HCT116 (cell line): Measurements from ENCODE around the gene BBS7. TPM values are rescaled to one million over a fixed set of nuclear protein-coding genes. Genes with fewer than 3 reads are reported as not detected.

ENCODE experiments used
- ATAC-seq: fragments of 200-7000 bp; cut with Tn5 transposase; 2 replicates; pipeline ENCODE4 v1.9.1; 2020; ENCODE audit warnings: mild to moderate bottlenecking, moderate library complexity
- BruUV-seq: library from RNA; stranded (reverse); fragments of 400-500 nt; replicated peaks from 2 replicates; lab custom pipeline; 2021; lab: Mats Ljungman, UMichigan
- CTCF ChIA-PET: fragments of 300-600 bp; sonication (Branson Sonifier 250); formaldehyde crosslinking; loops from one replicate; lab custom pipeline; 2021; ENCODE audit warnings: antibody characterized with exemption; lab: Charles Lee
- POLR2A ChIA-PET: fragments of 300-600, 350-600 bp; sonication (Branson Sonifier 250); formaldehyde crosslinking; loops from one replicate; lab custom pipeline; 2021; ENCODE audit warnings: antibody characterized with exemption; lab: Charles Lee
- RAD21 ChIA-PET, 2 experiments: fragments of 300-600 bp; sonication (Branson Sonifier 250); formaldehyde crosslinking; loops; one replicate each; lab custom pipeline; 2023; ENCODE audit warnings: low total read pairs in 2 of 2; ENCODE audit not compliant: uncharacterized antibody in 2 of 2, unreplicated experiment in 2 of 2, low non-redundant PET in 1 of 2; lab: Charles Lee
- DNase-seq: peaks from one replicate; pipeline ENCODE4 v3.0.0-alpha.2; 2010; ENCODE audit warnings: low read depth, low spot score
- H2AFZ ChIP-seq: fragments of 200-600 bp; shearing (Covaris generic), sonication (generic); 2 replicates; pipeline ENCODE4 v1.6.1; 2017; ENCODE audit warnings: low read depth, mixed run types, mixed read lengths, antibody characterized with exemption, low read length; ENCODE audit not compliant: poor library complexity, severe bottlenecking
- H3K27ac ChIP-seq: 2 replicates; pipeline ENCODE4 v1.5.1; 2012; ENCODE audit warnings: low read depth, low read length
- H3K27me3 ChIP-seq: fragments of 200-600 bp; sonication (generic); 2 replicates; pipeline ENCODE4 v1.6.1; 2016; ENCODE audit warnings: mixed run types, low read length, mixed read lengths; ENCODE audit not compliant: insufficient read depth
- H3K36me3 ChIP-seq, 2 experiments: fragments of 200-500 bp in 1 of 2; fragments of 200-600 bp in 1 of 2; sonication (Bioruptor generic) in 1 of 2; sonication (generic) in 1 of 2; 2 replicates each; pipeline versions ENCODE4 v1.5.1 to v1.6.1; 2014 to 2016; ENCODE audit warnings: low read length in 2 of 2, inconsistent platforms in 1 of 2, mixed read lengths in 1 of 2, mixed run types in 1 of 2; ENCODE audit not compliant: insufficient read depth in 2 of 2, control insufficient read depth in 1 of 2
- H3K4me1 ChIP-seq, 2 experiments: fragments of 200-600 bp in 1 of 2; sonication (generic) in 1 of 2; 2 replicates each; pipeline versions ENCODE4 v1.5.1 to v1.6.1; 2012 to 2017; ENCODE audit warnings: low read length in 2 of 2, inconsistent platforms in 1 of 2, mild to moderate bottlenecking in 1 of 2, mixed read lengths in 1 of 2, mixed run types in 1 of 2, moderate library complexity in 1 of 2; ENCODE audit not compliant: insufficient read depth in 2 of 2, control insufficient read depth in 1 of 2
- H3K4me2 ChIP-seq: fragments of 200-600 bp; sonication (generic); 2 replicates; pipeline ENCODE4 v1.6.1; 2017; ENCODE audit warnings: mixed run types, low read length, mixed read lengths
- H3K4me3 ChIP-seq, 2 experiments: fragments of 200-600 bp in 1 of 2; sonication (generic) in 1 of 2; replicated peaks in 1 of 2; 2 replicates each; pipeline ENCODE4 v1.5.1; 2011 to 2016; ENCODE audit warnings: low read length in 2 of 2, control low read depth in 1 of 2, low read depth in 1 of 2, mild to moderate bottlenecking in 1 of 2, mixed read lengths in 1 of 2, mixed run types in 1 of 2
- H3K79me2 ChIP-seq: fragments of 200-600 bp; sonication (generic); 2 replicates; pipeline ENCODE4 v1.6.1; 2017; ENCODE audit warnings: mild to moderate bottlenecking, mixed run types, low read length, moderate library complexity, mixed read lengths; ENCODE audit not compliant: insufficient read depth
- H3K9ac ChIP-seq: fragments of 200-600 bp; sonication (generic); 2 replicates; pipeline ENCODE4 v1.6.1; 2016; ENCODE audit warnings: low read length, mixed read lengths
- H3K9me2 ChIP-seq: fragments of 200-600 bp; sonication (generic), shearing (Covaris generic); 2 replicates; pipeline ENCODE4 v1.6.1; 2017; ENCODE audit warnings: mixed run types, mild to moderate bottlenecking, moderate library complexity; ENCODE audit not compliant: insufficient read depth
- H3K9me3 ChIP-seq, 2 experiments: fragments of 200-500 bp in 1 of 2; fragments of 200-600 bp in 1 of 2; sonication (Bioruptor generic) in 1 of 2; sonication (generic) in 1 of 2; 2 replicates each; pipeline ENCODE4 v1.6.1; 2014 to 2017; ENCODE audit warnings: low read length in 2 of 2, mixed read lengths in 2 of 2, inconsistent platforms in 1 of 2, low read depth in 1 of 2, mild to moderate bottlenecking in 1 of 2, mixed run types in 1 of 2, moderate library complexity in 1 of 2; ENCODE audit not compliant: control insufficient read depth in 1 of 2, insufficient read depth in 1 of 2
- H4K20me1 ChIP-seq: fragments of 200-600 bp; sonication (generic), shearing (Covaris generic); 2 replicates; pipeline ENCODE4 v1.6.1; 2017; ENCODE audit warnings: mixed run types, mild to moderate bottlenecking, moderate library complexity; ENCODE audit not compliant: insufficient read depth
- CBX3 ChIP-seq: IDR thresholded peaks from 2 replicates; pipeline ENCODE4 v1.6.1; 2012; ENCODE audit warnings: low read depth
- CEBPB ChIP-seq: IDR thresholded peaks from 2 replicates; pipeline ENCODE4 v1.6.1; 2012; ENCODE audit warnings: low read depth
- EGR1 ChIP-seq: IDR thresholded peaks from 2 replicates; pipeline ENCODE4 v1.6.1; 2012; ENCODE audit warnings: low read depth
- ELF1 ChIP-seq: IDR thresholded peaks from 2 replicates; pipeline ENCODE4 v1.6.1; 2012; ENCODE audit warnings: low read depth, borderline replicate concordance
- FOSL1 ChIP-seq: IDR thresholded peaks from 2 replicates; pipeline ENCODE4 v1.6.1; 2012; ENCODE audit warnings: low read depth
- JUND ChIP-seq: IDR thresholded peaks from 2 replicates; pipeline ENCODE4 v1.6.1; 2012
- POLR2A ChIP-seq: IDR thresholded peaks from 2 replicates; pipeline ENCODE4 v1.7.0; 2011; ENCODE audit warnings: borderline replicate concordance; ENCODE audit not compliant: insufficient read depth, insufficient read length; ENCODE audit errors: extremely low read depth
- POLR2AphosphoS5 ChIP-seq: IDR thresholded peaks from 2 replicates; pipeline ENCODE4 v1.6.1; 2011; ENCODE audit warnings: mild to moderate bottlenecking, low read depth, low read length, moderate library complexity
- RAD21 ChIP-seq: IDR thresholded peaks from 2 replicates; pipeline ENCODE4 v1.6.1; 2012; ENCODE audit warnings: low read depth, mild to moderate bottlenecking
- SIN3A ChIP-seq: IDR thresholded peaks from 2 replicates; pipeline ENCODE4 v1.6.1; 2012; ENCODE audit warnings: low read depth
- SRF ChIP-seq: IDR thresholded peaks from 2 replicates; pipeline ENCODE4 v1.6.1; 2012; ENCODE audit warnings: low read depth
- TCF7L2 ChIP-seq: IDR thresholded peaks from 2 replicates; pipeline ENCODE4 v1.7.0; 2011; ENCODE audit warnings: borderline replicate concordance, inconsistent platforms; ENCODE audit not compliant: insufficient read depth, insufficient read length; ENCODE audit errors: extremely low read depth
- YY1 ChIP-seq: IDR thresholded peaks from 2 replicates; pipeline ENCODE4 v1.6.1; 2011; ENCODE audit warnings: low read length, low read depth, moderate library complexity, mild to moderate bottlenecking; ENCODE audit not compliant: insufficient replicate concordance; ENCODE audit errors: extremely low read depth
- ZFX ChIP-seq: fragments of 450-650 bp; IDR thresholded peaks from 2 replicates; pipeline ENCODE4 v1.6.1; 2017
- ZNF274 ChIP-seq: fragments of 200-500 bp; sonication (Bioruptor generic); IDR thresholded peaks from 2 replicates; pipeline ENCODE4 v1.6.1; 2014; ENCODE audit warnings: mild to moderate bottlenecking, low read depth, low read length, inconsistent platforms
- intact Hi-C: fragments of 100-400 bp; cut with micrococcal nuclease; formaldehyde crosslinking; loops from 2 replicates; pipeline ENCODE4 v1.10.0; 2022
- total RNA-seq: library from RNA; stranded (reverse); gene quantifications from one replicate; pipeline ENCODE4 v1.2.1, GENCODE V29; 2021; ENCODE audit not compliant: unreplicated experiment
- TF ChIP-seq, protein P1 (sequence below): IDR thresholded peaks from 2 replicates; pipeline ENCODE4 v1.6.1; 2011; ENCODE audit warnings: mild to moderate bottlenecking, low read length, moderate library complexity; ENCODE audit not compliant: insufficient replicate concordance; ENCODE audit errors: extremely low read depth
- TF ChIP-seq, protein P2 (sequence below): IDR thresholded peaks from 2 replicates; pipeline ENCODE4 v1.6.1; 2012
- TF ChIP-seq, protein P3 (sequence below): IDR thresholded peaks from 2 replicates; pipeline ENCODE4 v1.6.1; 2012
- TF ChIP-seq, protein P4 (sequence below), 3 experiments: fragments of 200-600 bp in 1 of 3; sonication (generic) in 1 of 3; IDR thresholded peaks in 2 of 3; conservative IDR thresholded peaks in 1 of 3; 2 replicates each; pipeline ENCODE4 v1.5.1; 2012 to 2017; ENCODE audit warnings: low read depth in 2 of 3, low read length in 2 of 3, antibody characterized with exemption in 1 of 3, borderline replicate concordance in 1 of 3, control low read depth in 1 of 3, mild to moderate bottlenecking in 1 of 3, mixed read lengths in 1 of 3, mixed run types in 1 of 3, moderate library complexity in 1 of 3; ENCODE audit not compliant: insufficient read depth in 1 of 3

The BBS7 gene
- total RNA-seq, 1 experiment from 2014 or later: 22.9 TPM

DNA sequence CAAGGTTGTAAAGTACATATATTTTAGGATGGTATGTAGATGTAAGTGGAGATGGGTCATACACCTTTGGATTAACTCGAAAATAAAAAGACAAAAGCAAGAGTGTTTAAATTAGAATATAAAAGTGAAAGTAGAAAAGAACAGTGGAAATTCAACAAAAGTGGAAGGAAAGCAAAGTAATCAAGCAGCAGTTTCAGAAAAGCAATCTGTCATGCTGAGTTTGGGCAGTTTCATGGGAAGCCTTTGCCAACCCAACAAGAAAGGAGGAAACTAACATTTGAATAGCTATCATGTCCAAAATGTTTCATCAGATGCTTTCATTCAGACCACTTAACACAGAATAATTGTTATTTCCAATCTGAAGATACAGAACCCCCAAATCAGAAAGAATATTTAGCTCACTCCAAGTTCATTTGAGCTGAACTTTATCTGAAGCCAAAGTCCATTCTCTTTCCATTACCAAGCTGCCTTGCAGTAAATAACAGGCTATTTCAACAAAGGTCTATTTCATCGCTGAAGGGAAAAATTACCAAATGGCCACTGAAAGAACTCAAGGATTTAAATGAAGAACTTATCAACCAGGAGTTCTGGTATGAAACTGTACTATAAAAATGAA lies 71.0 kb downstream of the BBS7 start:
- H2AFZ ChIP-seq: no peak overlapping the region
- no peak for DNase-seq
- POLR2A ChIA-PET: interaction anchor here (0.9 kb wide), 1 partner anchor 9 kb away, joined by 3 read pairs; no protein-coding TSS in a partner anchor

More for the DNA sequence above, 71.0 kb downstream of the BBS7 start:
- ChIA-PET RAD21 (no interaction called here), CTCF (no interaction called here)
- H3K9me2 ChIP-seq: no peaks in the 10 kb centered on the region
- no peak overlapping the region for H3K4me2 ChIP-seq
- no peak for ATAC-seq
- TF ChIP-seq POLR2AphosphoS5 (no peak), FOSL1 (no peak), ZNF274 (no peak), EGR1 (no peak), ELF1 (no peak), CEBPB (no peak), RAD21 (no peak), ZFX (no peak), POLR2A (no peak), SRF (no peak), JUND (no peak), CBX3 (no peak), TCF7L2 (no peak), SIN3A (no peak), YY1 (no peak)
- TF ChIP-seq, protein P1, sequence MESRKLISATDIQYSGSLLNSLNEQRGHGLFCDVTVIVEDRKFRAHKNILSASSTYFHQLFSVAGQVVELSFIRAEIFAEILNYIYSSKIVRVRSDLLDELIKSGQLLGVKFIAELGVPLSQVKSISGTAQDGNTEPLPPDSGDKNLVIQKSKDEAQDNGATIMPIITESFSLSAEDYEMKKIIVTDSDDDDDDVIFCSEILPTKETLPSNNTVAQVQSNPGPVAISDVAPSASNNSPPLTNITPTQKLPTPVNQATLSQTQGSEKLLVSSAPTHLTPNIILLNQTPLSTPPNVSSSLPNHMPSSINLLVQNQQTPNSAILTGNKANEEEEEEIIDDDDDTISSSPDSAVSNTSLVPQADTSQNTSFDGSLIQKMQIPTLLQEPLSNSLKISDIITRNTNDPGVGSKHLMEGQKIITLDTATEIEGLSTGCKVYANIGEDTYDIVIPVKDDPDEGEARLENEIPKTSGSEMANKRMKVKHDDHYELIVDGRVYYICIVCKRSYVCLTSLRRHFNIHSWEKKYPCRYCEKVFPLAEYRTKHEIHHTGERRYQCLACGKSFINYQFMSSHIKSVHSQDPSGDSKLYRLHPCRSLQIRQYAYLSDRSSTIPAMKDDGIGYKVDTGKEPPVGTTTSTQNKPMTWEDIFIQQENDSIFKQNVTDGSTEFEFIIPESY: no peak
- TF ChIP-seq, protein P2, sequence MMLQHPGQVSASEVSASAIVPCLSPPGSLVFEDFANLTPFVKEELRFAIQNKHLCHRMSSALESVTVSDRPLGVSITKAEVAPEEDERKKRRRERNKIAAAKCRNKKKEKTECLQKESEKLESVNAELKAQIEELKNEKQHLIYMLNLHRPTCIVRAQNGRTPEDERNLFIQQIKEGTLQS: no peak
- TF ChIP-seq, protein P3, sequence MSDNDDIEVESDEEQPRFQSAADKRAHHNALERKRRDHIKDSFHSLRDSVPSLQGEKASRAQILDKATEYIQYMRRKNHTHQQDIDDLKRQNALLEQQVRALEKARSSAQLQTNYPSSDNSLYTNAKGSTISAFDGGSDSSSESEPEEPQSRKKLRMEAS: no peak
- TF ChIP-seq, protein P4, sequence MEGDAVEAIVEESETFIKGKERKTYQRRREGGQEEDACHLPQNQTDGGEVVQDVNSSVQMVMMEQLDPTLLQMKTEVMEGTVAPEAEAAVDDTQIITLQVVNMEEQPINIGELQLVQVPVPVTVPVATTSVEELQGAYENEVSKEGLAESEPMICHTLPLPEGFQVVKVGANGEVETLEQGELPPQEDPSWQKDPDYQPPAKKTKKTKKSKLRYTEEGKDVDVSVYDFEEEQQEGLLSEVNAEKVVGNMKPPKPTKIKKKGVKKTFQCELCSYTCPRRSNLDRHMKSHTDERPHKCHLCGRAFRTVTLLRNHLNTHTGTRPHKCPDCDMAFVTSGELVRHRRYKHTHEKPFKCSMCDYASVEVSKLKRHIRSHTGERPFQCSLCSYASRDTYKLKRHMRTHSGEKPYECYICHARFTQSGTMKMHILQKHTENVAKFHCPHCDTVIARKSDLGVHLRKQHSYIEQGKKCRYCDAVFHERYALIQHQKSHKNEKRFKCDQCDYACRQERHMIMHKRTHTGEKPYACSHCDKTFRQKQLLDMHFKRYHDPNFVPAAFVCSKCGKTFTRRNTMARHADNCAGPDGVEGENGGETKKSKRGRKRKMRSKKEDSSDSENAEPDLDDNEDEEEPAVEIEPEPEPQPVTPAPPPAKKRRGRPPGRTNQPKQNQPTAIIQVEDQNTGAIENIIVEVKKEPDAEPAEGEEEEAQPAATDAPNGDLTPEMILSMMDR (IDR thresholded peaks at IDR 0.05 in 2 of 3, conservative IDR thresholded peaks at IDR 0.05 in 1 of 3; ENCODE audit: borderline replicate concordance in 1 of 3, insufficient read depth in 1 of 3, low read depth in 2 of 3, low read length in 2 of 3): no peak
- TF ChIP-seq, all 23 proteins: peak for 0
- Histone ChIP-seq H3K9me3 (no peaks in the 10 kb centered on the region), H3K27me3 (no peaks in the 10 kb centered on the region), H3K4me1 (peaks cover 3 to 11% of the 10 kb centered on the region in 2 experiments; a peak in 3 of 4 replicates), H3K36me3 (peaks cover 9 to 17% of the 10 kb centered on the region in 2 experiments; a peak in 3 of 4 replicates), H3K4me3 (no peak overlapping the region), H3K79me2 (peaks cover 32% of the 10 kb centered on the region), H3K27ac (no peak overlapping the region), H3K9ac (no peak overlapping the region), H4K20me1 (no peaks in the 10 kb centered on the region)
- intact Hi-C loops: no loop called here
- no TSS peak for BruUV-seq
